DMS114 treated with DMSO at 0.1 percent for 48 hours (cell line): ENCODE data around the gene MFGE8.
"Not testable (repeated sequence)": the region's sequence is repeated elsewhere in the genome, so short reads cannot be mapped to it uniquely, and the experiment has no call there.

Source experiments
- DNase-seq: peaks from one replicate; lab custom pipeline; 2025; ENCODE audit not compliant: unreplicated experiment; lab: John Stamatoyannopoulos, UW

Gene MFGE8

DNA sequence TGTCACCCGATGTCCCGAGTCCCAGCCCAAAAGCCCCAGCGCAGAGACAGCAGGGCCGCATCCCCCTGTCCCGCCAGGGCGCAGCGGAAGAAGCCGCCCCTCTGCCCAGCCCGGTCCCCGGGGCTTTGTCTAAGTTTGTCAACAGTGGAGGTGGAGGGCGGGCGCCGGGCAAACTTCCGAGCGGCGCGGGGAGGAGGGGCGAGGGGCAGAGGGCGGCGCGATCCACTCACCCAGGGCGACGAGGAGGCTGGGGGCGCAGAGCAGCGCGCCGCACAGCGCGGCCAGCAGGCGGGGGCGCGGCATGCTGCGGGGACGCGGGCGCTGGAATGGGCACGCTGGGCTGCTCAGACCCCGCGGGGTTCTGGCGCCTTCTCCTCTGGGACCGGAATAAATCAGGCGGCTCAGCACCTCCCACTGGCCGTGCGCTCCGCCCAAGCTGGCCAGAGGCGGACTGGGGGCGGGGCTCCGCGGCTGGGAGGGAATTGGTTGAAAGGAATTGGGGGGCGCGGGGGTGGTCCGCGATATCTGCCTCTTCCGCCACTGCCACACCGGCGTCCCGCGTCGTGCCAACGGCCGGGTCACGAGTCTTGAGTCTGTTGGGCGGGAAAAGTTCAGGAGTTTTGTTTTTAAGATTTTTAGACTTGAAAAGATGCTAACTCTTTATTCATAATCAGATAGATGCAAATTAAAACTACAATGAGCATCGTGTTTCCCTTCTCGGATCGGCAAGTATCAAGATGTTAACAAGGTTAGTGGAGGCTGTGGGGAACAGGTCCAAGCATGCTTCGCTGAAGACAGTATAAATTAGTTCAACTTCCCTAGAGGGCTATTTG, at the start of gene MFGE8:
MFGE8 (minus strand) TSS at position 363 of the 833 bp plus-strand sequence; CDS start at position 303, 60 bp downstream.
- DNase-seq = peak; percentile 74

DNA sequence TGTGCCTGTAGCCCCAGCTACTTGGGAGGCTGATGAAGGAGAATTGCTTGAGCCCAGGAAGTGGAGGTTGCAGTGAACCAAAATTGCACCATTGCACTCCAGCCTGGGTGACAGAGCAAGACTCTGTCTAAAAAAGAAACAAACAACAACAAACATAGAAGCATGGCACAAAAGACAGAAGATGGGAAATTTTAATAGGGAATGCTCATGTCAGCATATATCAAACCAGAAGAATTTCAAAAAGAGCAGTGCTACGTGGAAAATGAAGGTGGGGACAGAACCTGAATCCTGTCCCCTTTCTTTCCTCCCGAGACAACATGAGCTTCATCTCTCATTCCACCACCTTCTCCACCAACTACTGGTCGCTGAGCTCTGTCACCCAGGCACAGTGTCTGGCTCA, 46.3 kb upstream of the MFGE8 start:
- DNase-seq = no peak

DNA sequence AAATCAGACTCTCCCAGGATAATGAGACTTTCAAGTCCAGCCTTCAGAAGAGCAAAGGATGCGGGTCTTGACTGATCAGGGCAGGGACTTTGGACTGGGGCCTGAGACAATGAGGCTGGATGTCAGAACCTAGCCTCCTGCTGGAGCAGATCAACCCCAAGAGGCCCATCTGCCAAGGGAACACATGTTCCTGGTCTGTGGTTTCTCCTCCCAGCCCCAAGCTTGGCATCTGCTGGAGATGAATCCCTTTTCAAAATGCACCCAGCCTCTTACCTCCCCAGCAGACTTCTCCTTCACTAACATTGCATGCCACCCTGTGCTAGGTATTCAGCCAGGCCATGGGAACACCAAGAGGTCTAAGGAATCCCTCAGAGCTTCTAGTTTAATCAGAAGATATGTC, 43.7 kb upstream of the MFGE8 start:
- no peak for DNase-seq

- DNase-seq = no peak
Observed at GRCh38 chr15:88956263-88956662, 43.1 kb upstream of the MFGE8 start.

DNA sequence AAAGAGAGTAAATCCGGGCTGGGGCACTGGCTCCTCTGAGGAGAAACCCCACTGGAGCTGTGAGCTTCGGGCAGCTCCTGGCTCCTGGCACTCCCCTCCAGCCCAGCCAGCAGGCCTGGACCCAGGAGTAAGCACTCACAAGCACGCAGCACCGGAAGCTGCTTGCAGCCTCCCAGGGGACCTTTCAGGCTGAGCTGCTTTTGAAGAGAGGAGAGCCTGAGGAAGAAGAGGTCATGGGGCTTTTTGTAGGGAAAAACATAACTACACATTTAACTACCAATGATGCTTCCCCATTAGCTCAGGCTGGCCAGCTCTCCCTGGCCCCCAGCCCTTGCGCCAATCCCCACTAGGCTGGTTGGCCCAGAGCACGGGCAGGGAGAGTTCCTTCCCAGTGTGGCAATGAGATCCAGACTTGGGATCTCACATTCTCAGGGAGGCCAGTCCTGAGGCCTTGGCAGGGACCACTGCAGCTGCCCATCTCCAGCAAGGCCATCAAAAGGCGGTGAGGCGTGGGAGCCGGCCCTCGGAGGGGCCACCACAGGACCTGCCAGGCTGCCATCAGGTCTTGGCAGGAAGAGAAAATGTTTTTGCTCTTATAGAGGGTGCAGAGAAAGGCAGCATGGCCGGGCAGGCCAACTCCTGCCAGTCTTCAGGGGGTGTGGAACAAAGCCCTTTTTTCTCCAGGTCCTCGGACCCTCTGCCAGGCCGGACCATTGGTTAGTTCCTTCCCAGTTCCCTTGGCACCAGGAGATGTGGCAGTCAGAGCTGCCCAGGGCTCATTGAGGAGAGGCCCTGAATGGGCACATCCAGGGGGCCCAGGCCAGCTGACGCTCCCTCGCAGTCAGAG, 41.5 kb upstream of the MFGE8 start:
- DNase-seq = no peak

DNA sequence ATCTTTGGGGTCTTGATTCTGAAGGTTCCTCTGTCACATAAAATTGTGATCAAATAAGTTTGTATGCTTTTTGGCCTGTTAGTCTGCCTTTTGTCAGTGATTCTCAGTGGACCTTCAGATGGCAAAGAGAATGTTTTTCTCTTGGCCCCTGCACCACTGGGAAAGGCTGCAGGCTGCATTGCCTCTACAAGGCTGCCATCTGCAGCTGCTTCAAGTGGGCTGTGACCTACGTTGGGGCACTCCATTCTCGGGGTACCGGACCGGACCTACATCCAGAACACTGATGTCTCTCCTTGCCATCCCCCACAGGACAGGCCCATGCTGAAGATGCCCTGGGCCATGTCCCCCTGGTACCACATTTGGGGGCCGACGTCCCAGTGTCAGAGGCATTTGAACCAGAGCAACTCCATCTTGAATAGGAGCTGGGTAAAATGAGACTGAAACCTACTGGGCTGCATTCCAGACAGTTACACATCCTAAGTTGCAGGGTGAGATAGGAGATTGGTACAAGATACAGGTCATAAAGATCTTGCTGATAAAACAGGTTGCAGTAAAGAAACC, 37.5 kb upstream of the MFGE8 start:
- no peak for DNase-seq

GRCh38 chr15:88949734-88950400, 36.7 kb upstream of the MFGE8 start:
- DNase-seq = no peak

GRCh38 chr15:88940110-88940675, 27.0 kb upstream of the MFGE8 start:
- no peak for DNase-seq

GRCh38 chr15:88939486-88939806, 26.3 kb upstream of the MFGE8 start:
- DNase-seq = no peak

GRCh38 chr15:88938802-88939485, 25.8 kb upstream of the MFGE8 start:
- DNase-seq = no peak

- DNase-seq = not testable (repeated sequence)
Observed at GRCh38 chr15:88934449-88934848, 21.3 kb upstream of the MFGE8 start.

- DNase-seq = no peak
Observed at GRCh38 chr15:88932875-88933330, 19.7 kb upstream of the MFGE8 start.

DNA sequence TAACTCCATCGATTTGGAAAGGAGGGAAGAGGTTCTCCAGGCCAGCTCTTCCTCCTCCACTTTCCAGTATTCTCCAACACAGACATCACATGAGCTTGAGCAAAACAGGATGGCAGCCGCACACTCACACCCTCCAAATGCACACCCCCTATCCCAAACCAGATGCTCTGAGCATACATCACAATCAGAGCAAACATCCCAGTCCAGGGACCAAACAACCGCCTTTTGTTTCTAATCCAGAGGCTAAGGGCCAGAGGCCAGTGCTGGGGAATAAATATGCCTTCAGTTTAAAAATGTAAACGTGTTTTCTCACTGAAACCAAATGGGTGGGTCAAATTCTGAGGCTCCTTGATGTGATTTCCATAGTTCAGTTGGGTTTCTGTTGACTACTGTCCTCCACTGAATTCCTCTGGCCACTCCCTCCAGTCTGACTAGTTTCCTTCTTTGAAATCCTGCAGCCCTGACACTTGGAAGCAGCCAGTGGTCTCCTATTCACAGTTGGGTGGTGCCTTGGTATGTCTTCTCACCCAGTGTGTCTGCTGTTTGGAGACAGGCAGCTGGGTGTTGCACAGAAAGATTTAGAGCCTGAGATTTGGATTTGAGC, 19.2 kb upstream of the MFGE8 start:
- no peak for DNase-seq

DNA sequence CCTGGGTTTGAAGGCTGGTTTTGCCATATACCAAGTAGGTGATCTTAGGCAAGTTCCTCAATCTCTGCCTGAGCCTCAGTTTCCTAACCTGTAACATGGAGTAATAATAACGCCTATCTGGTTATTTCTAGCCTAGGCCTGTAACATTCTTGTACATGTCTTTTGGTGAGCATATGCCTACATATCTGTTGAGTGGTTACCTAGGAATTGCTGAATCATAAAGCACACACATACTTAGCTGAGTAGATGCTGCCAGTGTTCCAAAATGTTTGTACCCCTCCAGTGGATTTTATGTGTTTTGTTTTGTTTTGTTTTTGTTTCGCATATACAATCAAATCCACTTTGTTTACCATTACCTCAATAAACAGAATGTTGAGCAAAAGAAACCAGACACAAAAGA, 17.4 kb upstream of the MFGE8 start:
- no peak for DNase-seq

- not testable (repeated sequence) for DNase-seq
Observed at GRCh38 chr15:88929358-88930098, 16.3 kb upstream of the MFGE8 start.

DNA sequence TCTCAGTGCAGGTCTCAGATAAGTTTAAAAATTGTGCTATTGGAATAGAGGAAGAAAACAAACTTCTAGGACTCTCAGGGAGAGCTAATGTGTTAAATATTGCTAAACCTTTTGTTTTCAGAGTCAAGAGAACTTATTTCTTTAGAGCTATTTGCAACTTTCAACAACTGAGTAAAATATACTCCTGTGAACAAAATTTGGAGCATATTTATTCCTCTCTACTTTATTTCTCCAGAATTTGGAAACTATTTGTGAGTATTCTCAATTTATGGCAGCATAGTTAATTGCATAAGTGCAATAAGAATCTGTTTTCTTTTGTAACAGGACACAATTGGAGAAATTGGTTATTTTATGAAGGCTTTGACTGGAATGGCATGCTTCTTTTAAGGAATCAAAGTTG, 15.0 kb upstream of the MFGE8 start:
- DNase-seq = not testable (repeated sequence)

- DNase-seq = not testable (repeated sequence)
Observed at GRCh38 chr15:88925648-88926047, 12.5 kb upstream of the MFGE8 start.

GRCh38 chr15:88920892-88921435, 7.8 kb upstream of the MFGE8 start:
- DNase-seq = not testable (repeated sequence)
